ENCODE data around the gene TNFRSF13B. TPM values are rescaled to one million over a fixed set of nuclear protein-coding genes. Genes with fewer than 3 reads are reported as not detected.
"Not testable (repeated sequence)": the region's sequence is repeated elsewhere in the genome, so short reads cannot be mapped to it uniquely, and the experiment has no call there.

TNFRSF13B gene
- total RNA-seq, 1 experiment from 2014 or later, result not detected

GRCh38 chr17:16900288-16900882 is 71.5 kb downstream of the TNFRSF13B start:
- BruUV-seq (replicated peaks), result no TSS peak
- Histone ChIP-seq H3K9me3 (ENCODE audit: low read length) (no peaks in the 10 kb centered on the region), H2AFZ (ENCODE audit: low read length) (no peak overlapping the region), H3K36me3 (ENCODE audit: low read depth, low read length) (no peaks in the 10 kb centered on the region), H3K79me2 (ENCODE audit: low read length) (no peaks in the 10 kb centered on the region), H4K20me1 (ENCODE audit: low read length) (no peaks in the 10 kb centered on the region), H3K9ac (ENCODE audit: low read length) (no peak overlapping the region), H3K27ac (ENCODE audit: low read length) (no peak overlapping the region), H3F3A (ENCODE audit: low read length, unreplicated experiment) (peaks cover 1% of the 10 kb centered on the region), H3K27me3 (ENCODE audit: low read length) (no peaks in the 10 kb centered on the region), H3K4me1 (ENCODE audit: insufficient read depth, low read length) (peaks cover 10% of the 10 kb centered on the region), H3K4me3 (ENCODE audit: low read length) (no peak overlapping the region), H3K4me2 (ENCODE audit: low read length) (no peak overlapping the region), H3K9me2 (replicated peaks; ENCODE audit: low read length) (no peaks in the 10 kb centered on the region)
- POLR2A ChIA-PET (ENCODE audit: unreplicated experiment), result no interaction called here
- DNase-seq (no peak), ATAC-seq (no peak)
- TF ChIP-seq, protein P1, sequence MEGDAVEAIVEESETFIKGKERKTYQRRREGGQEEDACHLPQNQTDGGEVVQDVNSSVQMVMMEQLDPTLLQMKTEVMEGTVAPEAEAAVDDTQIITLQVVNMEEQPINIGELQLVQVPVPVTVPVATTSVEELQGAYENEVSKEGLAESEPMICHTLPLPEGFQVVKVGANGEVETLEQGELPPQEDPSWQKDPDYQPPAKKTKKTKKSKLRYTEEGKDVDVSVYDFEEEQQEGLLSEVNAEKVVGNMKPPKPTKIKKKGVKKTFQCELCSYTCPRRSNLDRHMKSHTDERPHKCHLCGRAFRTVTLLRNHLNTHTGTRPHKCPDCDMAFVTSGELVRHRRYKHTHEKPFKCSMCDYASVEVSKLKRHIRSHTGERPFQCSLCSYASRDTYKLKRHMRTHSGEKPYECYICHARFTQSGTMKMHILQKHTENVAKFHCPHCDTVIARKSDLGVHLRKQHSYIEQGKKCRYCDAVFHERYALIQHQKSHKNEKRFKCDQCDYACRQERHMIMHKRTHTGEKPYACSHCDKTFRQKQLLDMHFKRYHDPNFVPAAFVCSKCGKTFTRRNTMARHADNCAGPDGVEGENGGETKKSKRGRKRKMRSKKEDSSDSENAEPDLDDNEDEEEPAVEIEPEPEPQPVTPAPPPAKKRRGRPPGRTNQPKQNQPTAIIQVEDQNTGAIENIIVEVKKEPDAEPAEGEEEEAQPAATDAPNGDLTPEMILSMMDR (conservative IDR thresholded peaks at IDR 0.05; ENCODE audit: low read depth, low read length), result no peak
- no peak for TF ChIP-seq EZH2phosphoT487 (IDR thresholded peaks at IDR 0.05; ENCODE audit: borderline replicate concordance, low read length)
- no peak for TF ChIP-seq EZH2 (IDR thresholded peaks at IDR 0.05; ENCODE audit: low read length, unreplicated experiment)
- intact Hi-C loops (cut with micrococcal nuclease), result no loop called here
- CTCF ChIA-PET, result no interaction called here

- H3K79me2 ChIP-seq (ENCODE audit: low read length); H3K36me3 ChIP-seq (ENCODE audit: low read depth, low read length); intact Hi-C loops (cut with micrococcal nuclease); H3F3A ChIP-seq (ENCODE audit: low read length, unreplicated experiment); H3K27me3 ChIP-seq (ENCODE audit: low read length); H3K9me2 ChIP-seq (replicated peaks; ENCODE audit: low read length); H3K9me3 ChIP-seq (ENCODE audit: low read length); ATAC-seq; H3K4me2 ChIP-seq (ENCODE audit: low read length); CTCF ChIA-PET; H2AFZ ChIP-seq (ENCODE audit: low read length); H4K20me1 ChIP-seq (ENCODE audit: low read length); POLR2A ChIA-PET (ENCODE audit: unreplicated experiment); BruUV-seq (replicated peaks); H3K4me1 ChIP-seq (ENCODE audit: insufficient read depth, low read length); DNase-seq; H3K27ac ChIP-seq (ENCODE audit: low read length); H3K4me3 ChIP-seq (ENCODE audit: low read length); H3K9ac ChIP-seq (ENCODE audit: low read length): not testable (repeated sequence)
These were observed 74.6 kb downstream of the TNFRSF13B start for GRCh38 chr17:16897211-16897896.

- H3K27me3 ChIP-seq (ENCODE audit: low read length); ATAC-seq; H3K36me3 ChIP-seq (ENCODE audit: low read depth, low read length); DNase-seq; H3K4me1 ChIP-seq (ENCODE audit: insufficient read depth, low read length); H3K4me2 ChIP-seq (ENCODE audit: low read length); intact Hi-C loops (cut with micrococcal nuclease); H3F3A ChIP-seq (ENCODE audit: low read length, unreplicated experiment); BruUV-seq (replicated peaks); H3K4me3 ChIP-seq (ENCODE audit: low read length); CTCF ChIA-PET; H3K9me2 ChIP-seq (replicated peaks; ENCODE audit: low read length); H3K9ac ChIP-seq (ENCODE audit: low read length); POLR2A ChIA-PET (ENCODE audit: unreplicated experiment); H3K79me2 ChIP-seq (ENCODE audit: low read length); H4K20me1 ChIP-seq (ENCODE audit: low read length); H3K9me3 ChIP-seq (ENCODE audit: low read length); H2AFZ ChIP-seq (ENCODE audit: low read length); H3K27ac ChIP-seq (ENCODE audit: low read length): not testable (repeated sequence)
These were observed 75.7 kb downstream of the TNFRSF13B start for GRCh38 chr17:16896235-16896634.

DNA sequence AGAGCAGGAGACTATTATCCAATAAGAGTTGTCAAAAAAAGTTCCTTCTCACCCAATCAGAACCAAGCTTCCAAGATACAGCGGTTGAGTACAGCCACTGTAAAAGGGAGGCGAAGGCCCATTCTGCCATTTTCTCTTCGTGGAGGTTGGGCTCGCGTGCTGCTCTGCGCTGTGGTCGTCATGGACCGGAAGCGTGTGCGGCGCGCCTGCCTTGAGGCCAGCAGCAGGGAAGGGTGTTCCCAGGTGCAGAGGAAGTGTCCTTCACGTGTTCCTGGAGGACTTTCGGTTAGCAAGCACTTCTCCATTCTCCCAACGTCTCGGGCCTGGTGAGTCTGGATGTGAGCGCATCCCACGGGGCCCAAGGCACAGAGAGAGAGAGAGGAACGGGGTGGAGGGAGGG is 78.4 kb downstream of the TNFRSF13B start:
- H3K4me3 ChIP-seq (ENCODE audit: low read length); intact Hi-C loops (cut with micrococcal nuclease); CTCF ChIA-PET; H3K79me2 ChIP-seq (ENCODE audit: low read length); POLR2A ChIA-PET (ENCODE audit: unreplicated experiment); H2AFZ ChIP-seq (ENCODE audit: low read length); ATAC-seq; H3K9me3 ChIP-seq (ENCODE audit: low read length); BruUV-seq (replicated peaks); H4K20me1 ChIP-seq (ENCODE audit: low read length); H3K4me1 ChIP-seq (ENCODE audit: insufficient read depth, low read length); H3K4me2 ChIP-seq (ENCODE audit: low read length); H3F3A ChIP-seq (ENCODE audit: low read length, unreplicated experiment); DNase-seq; H3K9ac ChIP-seq (ENCODE audit: low read length); H3K27ac ChIP-seq (ENCODE audit: low read length); H3K9me2 ChIP-seq (replicated peaks; ENCODE audit: low read length); H3K36me3 ChIP-seq (ENCODE audit: low read depth, low read length); H3K27me3 ChIP-seq (ENCODE audit: low read length): not testable (repeated sequence)

- H3K4me3 ChIP-seq (ENCODE audit: low read length); H3K79me2 ChIP-seq (ENCODE audit: low read length); H3K9me3 ChIP-seq (ENCODE audit: low read length); DNase-seq; BruUV-seq (replicated peaks); H3K4me1 ChIP-seq (ENCODE audit: insufficient read depth, low read length); H2AFZ ChIP-seq (ENCODE audit: low read length); H3K27me3 ChIP-seq (ENCODE audit: low read length); H3K9me2 ChIP-seq (replicated peaks; ENCODE audit: low read length); H3F3A ChIP-seq (ENCODE audit: low read length, unreplicated experiment); CTCF ChIA-PET; H3K4me2 ChIP-seq (ENCODE audit: low read length); ATAC-seq; H3K9ac ChIP-seq (ENCODE audit: low read length); H3K36me3 ChIP-seq (ENCODE audit: low read depth, low read length); POLR2A ChIA-PET (ENCODE audit: unreplicated experiment); H3K27ac ChIP-seq (ENCODE audit: low read length); intact Hi-C loops (cut with micrococcal nuclease); H4K20me1 ChIP-seq (ENCODE audit: low read length): not testable (repeated sequence)
These were observed 79.0 kb downstream of the TNFRSF13B start for GRCh38 chr17:16892876-16893454.
